GM15510 (cell line): Measurements from ENCODE around the gene CBFA2T2.

ENCODE experiments used
- POLR2A ChIP-seq: IDR thresholded peaks from 3 replicates; pipeline ENCODE4 v1.6.1; 2011; ENCODE audit warnings: borderline replicate concordance; ENCODE audit not compliant: insufficient read length; ENCODE audit errors: extremely low read depth

CBFA2T2 gene

GRCh38 chr20:33466303-33466646 is 23.6 kb upstream of the CBFA2T2 start:
- no peak for TF ChIP-seq POLR2A

GRCh38 chr20:33470457-33470856 is 19.4 kb upstream of the CBFA2T2 start:
- TF ChIP-seq POLR2A = no peak

GRCh38 chr20:33470866-33471265 is 19.0 kb upstream of the CBFA2T2 start:
- no peak for TF ChIP-seq POLR2A

- TF ChIP-seq POLR2A = no peak
These were observed 16.9 kb upstream of the CBFA2T2 start for GRCh38 chr20:33472868-33473435.

- no peak for TF ChIP-seq POLR2A
These were observed 15.6 kb upstream of the CBFA2T2 start for GRCh38 chr20:33474097-33474873.

GRCh38 chr20:33474963-33475362 is 14.9 kb upstream of the CBFA2T2 start:
- no peak for TF ChIP-seq POLR2A

GRCh38 chr20:33475381-33476152 is 14.3 kb upstream of the CBFA2T2 start:
- TF ChIP-seq POLR2A = no peak

GRCh38 chr20:33477386-33478234 is 12.3 kb upstream of the CBFA2T2 start:
- no peak for TF ChIP-seq POLR2A

- no peak for TF ChIP-seq POLR2A
These were observed 9.8 kb upstream of the CBFA2T2 start for GRCh38 chr20:33480048-33480447.

- TF ChIP-seq POLR2A = no peak
These were observed 8.4 kb upstream of the CBFA2T2 start for GRCh38 chr20:33481431-33481941.

GRCh38 chr20:33482581-33482980 is 7.3 kb upstream of the CBFA2T2 start:
- no peak for TF ChIP-seq POLR2A

- no peak for TF ChIP-seq POLR2A
These were observed 1.7 kb upstream of the CBFA2T2 start for GRCh38 chr20:33488201-33488600.

GRCh38 chr20:33489495-33490022 is 337 bp upstream of the CBFA2T2 start:
- peak; percentile 96 for TF ChIP-seq POLR2A

- no peak for TF ChIP-seq POLR2A
These were observed 1.2 kb downstream of the CBFA2T2 start for GRCh38 chr20:33490934-33491656.

GRCh38 chr20:33493076-33493766 is 3.3 kb downstream of the CBFA2T2 start:
- TF ChIP-seq POLR2A = no peak
